Measurements from ENCODE around the gene NSUN4.

The NSUN4 gene

GRCh38 chr1:46368791-46369190 is 28.2 kb downstream of the NSUN4 start:
- DNase-seq = no peak

- no peak for DNase-seq
These were observed 29.1 kb downstream of the NSUN4 start for GRCh38 chr1:46369542-46370213.

DNA sequence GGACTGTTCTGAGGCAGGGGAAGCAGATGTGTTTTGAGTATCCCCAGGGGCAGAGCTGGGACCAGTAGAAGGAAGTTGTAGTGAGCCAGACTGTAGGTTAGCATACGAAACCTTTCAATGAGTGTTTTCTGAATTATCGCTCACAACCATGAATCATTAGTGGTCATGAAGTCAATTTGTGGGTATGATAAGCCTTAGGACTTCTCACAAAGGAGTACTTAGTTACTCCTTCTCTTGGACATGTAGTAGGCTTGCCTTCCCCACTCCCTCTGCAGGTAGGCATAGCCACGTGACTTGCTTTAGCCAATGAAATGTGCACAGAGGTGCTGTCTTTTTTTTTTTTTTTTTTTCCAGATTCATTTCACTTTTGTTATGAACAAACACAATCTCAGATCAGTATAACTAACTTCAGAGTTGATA is 29.6 kb downstream of the NSUN4 start:
- DNase-seq = peak; percentile 8

DNA sequence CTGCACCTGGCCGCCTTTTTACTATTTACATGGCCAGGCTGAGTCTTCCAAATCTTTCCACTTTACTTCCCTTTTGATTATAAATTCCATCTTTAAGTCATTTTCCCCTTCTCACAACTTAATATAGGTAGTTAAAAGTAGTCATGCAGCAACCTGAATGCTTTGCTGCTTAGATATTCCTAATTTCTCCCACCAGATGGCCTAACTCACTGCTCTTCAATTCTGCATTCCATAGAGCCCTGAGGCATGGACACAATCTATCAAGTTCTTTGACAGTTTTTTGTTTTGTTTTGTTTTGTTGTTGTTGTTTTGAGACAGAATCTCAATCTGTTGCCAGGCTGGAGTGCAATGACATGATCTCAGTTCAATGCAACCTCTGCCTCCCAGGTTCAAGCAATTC is 31.8 kb downstream of the NSUN4 start:
- DNase-seq = no peak

DNA sequence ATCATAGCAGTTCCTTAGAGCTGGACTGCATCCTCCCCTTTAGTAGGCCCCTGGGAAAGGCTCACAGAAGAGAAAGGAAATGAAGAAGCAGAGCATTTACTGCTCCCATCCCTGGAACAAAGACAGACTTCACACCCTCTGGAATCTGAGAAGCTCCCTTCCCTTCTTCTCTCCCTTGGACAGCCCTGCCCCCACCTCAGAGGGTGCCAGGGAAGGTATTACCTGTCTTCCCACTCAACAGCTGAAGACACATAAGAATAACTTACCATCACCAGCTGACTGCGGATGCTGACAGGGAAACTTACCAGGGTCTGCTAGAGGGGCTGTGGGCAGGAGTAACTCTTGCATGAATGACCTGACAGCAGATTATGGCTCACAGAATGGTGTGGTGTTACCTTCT is 39.4 kb downstream of the NSUN4 start:
- DNase-seq = no peak

GRCh38 chr1:46380508-46380907 is 39.9 kb downstream of the NSUN4 start:
- DNase-seq = no peak

DNA sequence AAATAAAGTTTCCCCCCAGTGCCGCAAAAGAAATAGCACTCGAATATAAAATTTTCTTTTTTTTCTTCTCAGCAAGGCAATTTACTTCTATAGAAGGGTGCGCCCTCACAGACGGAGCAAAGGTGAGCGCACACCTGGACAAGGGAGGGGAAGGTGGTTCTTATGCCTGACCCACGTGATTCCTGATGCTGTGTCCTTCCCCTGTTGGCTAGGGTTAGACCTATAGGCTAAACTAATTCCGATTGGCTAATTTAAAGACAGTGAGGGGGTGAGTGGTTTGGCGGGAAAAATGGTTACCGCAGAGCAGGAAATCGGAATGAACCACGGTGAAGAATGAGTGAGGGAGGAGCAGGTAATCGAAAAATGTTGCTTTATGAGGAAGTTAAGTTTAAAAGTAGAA is 52.9 kb downstream of the NSUN4 start:
- no peak for DNase-seq

GRCh38 chr1:46394108-46394871 is 53.7 kb downstream of the NSUN4 start, which contains the start of gene FAAH:
FAAH (plus strand) TSS chr1:46394317; CDS start chr1:46394349, 32 bp downstream.
- DNase-seq = peak; percentile 33

DNA sequence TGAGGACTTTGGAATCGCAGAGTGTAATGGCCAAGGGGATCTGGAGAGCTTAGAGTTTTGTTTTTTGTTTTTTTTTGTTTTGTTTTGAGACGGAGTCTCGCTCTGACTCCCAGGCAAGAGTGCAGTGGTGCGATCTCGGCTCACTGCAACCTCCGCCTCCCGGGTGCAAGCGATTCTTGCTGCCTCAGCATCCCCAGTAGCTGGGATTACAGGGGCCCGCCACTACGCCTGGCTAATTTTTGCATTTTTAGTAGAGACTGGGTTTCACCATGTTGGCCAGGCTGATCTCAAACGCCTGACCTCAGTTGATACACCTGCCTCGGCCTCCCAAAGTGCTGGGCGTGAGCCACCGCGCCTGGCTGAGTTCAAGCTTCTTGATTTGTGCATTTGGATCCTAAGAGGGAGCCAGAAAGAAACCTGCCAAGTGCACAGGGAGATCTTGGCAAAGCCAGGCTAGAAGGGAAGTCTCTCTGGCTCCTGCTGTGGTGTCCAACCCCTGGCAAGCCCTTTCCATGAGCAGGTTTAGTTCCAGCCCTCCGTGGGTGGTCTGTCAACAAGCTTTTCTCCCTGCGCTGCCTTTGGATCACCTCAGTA is 54.4 kb downstream of the NSUN4 start:
- no peak for DNase-seq

DNA sequence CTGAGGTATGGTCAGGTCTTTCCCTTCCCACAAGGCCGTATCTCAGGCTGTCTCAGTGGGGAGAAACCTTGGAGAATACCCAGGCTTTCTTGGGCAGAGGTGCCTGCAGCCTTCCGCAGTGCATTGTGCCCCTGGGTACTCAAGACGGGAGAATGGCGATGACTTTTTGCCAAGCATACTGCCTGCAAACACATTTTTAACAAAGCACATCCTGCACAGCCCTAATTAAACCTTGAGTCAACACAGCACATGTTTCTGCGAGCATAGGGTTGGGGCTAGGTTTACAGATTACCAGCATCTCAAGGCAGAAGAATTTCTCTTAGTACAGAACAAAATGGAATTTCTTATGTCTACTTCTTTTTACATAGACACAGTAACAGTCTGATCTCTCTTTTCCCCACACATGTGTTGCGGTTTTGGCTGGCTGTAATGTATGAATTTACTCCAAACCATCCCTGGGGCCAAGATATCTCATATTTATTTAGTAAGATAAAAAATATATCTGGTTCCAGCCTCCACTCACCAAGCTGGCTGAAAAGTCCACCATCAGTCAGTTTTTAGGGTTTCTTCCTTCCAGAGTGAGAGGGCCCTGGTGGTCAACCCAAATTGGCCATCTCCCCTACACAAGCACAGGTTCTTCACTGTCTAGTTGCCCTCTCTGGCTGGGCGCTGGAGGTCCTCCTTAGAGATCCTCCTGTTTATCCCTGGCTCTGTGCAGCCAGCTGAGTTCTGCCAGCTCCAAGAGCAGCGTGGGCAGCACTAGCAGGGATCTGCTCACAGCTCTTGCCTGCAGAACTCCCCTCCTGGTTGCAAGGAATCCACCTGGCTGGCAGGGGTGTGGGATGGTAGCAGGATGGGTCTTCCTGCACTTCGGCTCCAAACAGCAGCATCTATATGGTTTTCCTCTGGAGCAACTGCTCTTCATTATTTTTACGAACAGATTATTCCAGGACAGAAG is 56.1 kb downstream of the NSUN4 start:
- DNase-seq = peak; percentile 29

DNA sequence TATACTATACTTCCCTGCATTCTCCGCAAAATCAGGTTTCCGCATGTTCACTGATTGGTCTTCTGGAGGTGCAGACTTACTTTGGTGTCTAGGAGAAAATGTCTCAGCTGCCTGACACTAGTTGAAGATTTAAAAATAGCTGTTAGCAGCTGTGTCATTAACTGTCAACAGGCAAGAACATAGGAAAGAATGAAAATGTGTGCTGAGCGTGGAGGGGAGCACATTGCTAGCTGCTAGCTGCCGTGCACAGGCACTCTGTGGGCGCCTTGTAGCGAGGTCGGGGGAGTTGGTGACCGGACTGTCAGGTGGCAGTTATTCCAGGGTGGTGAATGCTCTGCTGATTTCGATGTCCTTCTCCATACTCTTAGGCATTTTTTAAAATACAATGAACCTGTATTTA is 58.7 kb downstream of the NSUN4 start:
- DNase-seq = no peak

- no peak for DNase-seq
These were observed 59.8 kb downstream of the NSUN4 start for GRCh38 chr1:46400421-46400820.

- DNase-seq = no peak
These were observed 60.7 kb downstream of the NSUN4 start for GRCh38 chr1:46401154-46401913.

DNA sequence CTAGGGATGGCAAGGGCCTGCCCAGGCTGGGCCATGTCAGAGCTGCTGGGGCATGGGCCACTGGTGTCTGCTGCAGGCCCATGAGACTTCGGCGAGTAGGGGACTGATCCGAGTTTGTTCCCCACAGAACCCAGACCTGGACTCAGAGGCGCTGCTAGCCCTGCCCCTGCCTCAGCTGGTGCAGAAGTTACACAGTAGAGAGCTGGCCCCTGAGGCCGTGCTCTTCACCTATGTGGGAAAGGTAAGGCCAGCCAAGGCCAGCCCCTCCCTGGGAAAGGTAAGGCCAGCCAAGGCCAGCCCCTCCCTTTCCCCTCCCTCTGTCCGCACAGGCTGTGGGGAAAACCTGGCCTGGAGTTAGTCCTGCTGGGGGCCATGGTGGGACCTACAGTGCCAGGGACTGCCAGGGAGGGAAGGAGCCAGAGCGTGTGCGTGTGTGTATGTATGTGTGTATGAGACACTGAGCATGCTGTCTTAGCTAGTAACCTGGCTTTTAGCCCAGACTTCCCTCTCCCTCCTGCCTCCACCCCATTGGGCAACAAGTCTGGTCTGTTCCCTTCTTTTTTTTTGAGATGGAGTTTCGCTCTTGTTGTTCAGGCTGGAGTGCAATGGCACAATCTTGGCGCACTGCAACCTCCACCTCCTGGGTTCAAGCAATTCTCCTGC is 61.5 kb downstream of the NSUN4 start:
- DNase-seq = peak; percentile 86

GRCh38 chr1:46403916-46404315 is 63.3 kb downstream of the NSUN4 start:
- DNase-seq = no peak

- no peak for DNase-seq
These were observed 64.0 kb downstream of the NSUN4 start for GRCh38 chr1:46404482-46405196.

- DNase-seq = no peak
These were observed 64.6 kb downstream of the NSUN4 start for GRCh38 chr1:46405197-46405555.

- no peak for DNase-seq
These were observed 65.1 kb downstream of the NSUN4 start for GRCh38 chr1:46405724-46406123.

DNA sequence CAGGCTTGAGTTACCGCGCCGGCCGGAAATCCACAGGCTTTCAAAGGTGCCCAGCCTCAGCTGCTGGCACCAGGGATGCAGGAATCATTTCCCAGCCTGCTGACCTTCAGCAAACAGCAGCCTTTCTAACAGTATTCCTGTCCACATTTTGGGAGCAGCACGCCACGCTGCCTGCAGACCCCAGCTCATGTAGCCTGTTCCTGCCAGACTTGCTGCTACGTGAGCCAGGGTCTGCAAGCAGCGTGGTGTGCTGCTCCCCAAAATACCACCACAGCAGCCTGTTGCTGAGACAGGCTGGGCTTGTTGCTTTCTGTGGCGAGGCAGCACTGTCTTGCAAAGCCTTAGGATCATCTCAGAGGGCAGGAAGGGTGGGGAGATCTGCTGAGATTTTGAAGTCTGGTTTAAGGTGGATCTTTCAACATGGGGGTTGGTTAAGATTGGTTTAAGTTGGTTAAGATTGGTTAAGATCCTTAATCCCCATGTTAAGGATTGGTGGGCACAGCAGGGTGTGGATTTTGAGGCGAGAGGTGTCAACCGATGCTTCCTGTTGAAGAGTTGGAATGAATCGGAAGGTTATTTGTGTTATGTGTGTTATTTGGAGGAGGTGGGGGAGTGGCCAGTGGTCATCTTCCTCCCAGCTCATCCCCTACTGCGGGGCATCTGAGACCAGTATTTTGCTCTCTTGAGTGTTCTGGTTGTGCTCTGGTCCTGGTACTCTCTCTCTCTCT is 66.4 kb downstream of the NSUN4 start:
- DNase-seq = no peak

DNA sequence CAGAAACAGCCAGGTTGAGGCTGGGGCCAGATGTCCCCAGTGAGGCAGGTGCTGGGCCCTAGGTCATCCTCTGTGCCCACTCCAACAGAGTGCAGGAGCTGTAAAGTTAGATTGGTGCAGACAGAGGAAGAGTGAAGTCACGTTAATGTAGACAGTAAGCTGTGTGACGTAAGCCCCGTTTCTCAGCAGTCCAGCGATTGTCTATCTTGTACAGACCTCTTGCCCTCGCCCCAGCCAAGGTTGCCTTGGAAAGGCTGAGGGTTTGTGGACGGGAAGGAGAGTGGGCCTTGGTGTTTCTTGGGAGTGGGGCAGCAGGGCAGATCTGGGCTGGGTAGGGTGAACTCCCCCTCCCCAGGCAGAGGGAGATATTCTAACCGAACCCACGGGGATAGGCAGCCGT is 67.0 kb downstream of the NSUN4 start:
- no peak for DNase-seq

Data from fibroblast of skin of abdomen (primary cell).